Naive B cell (primary cell): ENCODE results near the gene BEAN1. TPM values are rescaled to one million over a fixed set of nuclear protein-coding genes. Genes with fewer than 3 reads are reported as not detected.
"Not testable (repeated sequence)": the region's sequence is repeated elsewhere in the genome, so short reads cannot be mapped to it uniquely, and the experiment has no call there.

Experiments used
- ATAC-seq, 2 donors: fragments of 150-1000 bp; cut with Tn5 transposase; 2 replicates each; pipeline ENCODE4 v1.10.0; 2021; ENCODE audit warnings: low read depth in 2 of 2, mild to moderate bottlenecking in 2 of 2, moderate library complexity in 2 of 2
- DNase-seq: peaks from one replicate; pipeline ENCODE4 v3.0.0; 2022
- H3K27ac Mint-ChIP-seq, 6 donors: one replicate each; pipeline ENCODE4 v1.8.0; 2020 to 2022; ENCODE audit warnings: mild to moderate bottlenecking in 6 of 6, mixed read lengths in 6 of 6, moderate library complexity in 5 of 6, inconsistent platforms in 2 of 6
- H3K27me3 Mint-ChIP-seq, 3 donors: one replicate each; pipeline ENCODE4 v1.8.0; 2021 to 2022; ENCODE audit warnings: mixed read lengths in 3 of 3, mild to moderate bottlenecking in 1 of 3
- H3K36me3 Mint-ChIP-seq, 2 donors: one replicate each; pipeline ENCODE4 v1.8.0; 2020 to 2022; ENCODE audit warnings: mixed read lengths in 2 of 2, inconsistent platforms in 1 of 2, mild to moderate bottlenecking in 1 of 2
- H3K4me1 Mint-ChIP-seq, 3 donors: one replicate each; pipeline ENCODE4 v1.8.0; 2020 to 2022; ENCODE audit warnings: mixed read lengths in 3 of 3, inconsistent platforms in 1 of 3, mild to moderate bottlenecking in 1 of 3, moderate library complexity in 1 of 3
- H3K4me3 Mint-ChIP-seq, 8 donors: one replicate each; pipeline ENCODE4 v1.8.0; 2020 to 2022; ENCODE audit warnings: mild to moderate bottlenecking in 8 of 8, mixed read lengths in 8 of 8, moderate library complexity in 8 of 8, inconsistent platforms in 2 of 8
- H3K9me3 Mint-ChIP-seq, 7 donors: one replicate each; pipeline ENCODE4 v1.8.0; 2020 to 2022; ENCODE audit warnings: mixed read lengths in 7 of 7, mild to moderate bottlenecking in 5 of 7, inconsistent platforms in 2 of 7, moderate library complexity in 1 of 7
- polyA plus RNA-seq, 6 donors: library from polyadenylated mRNA; unstranded; fragments of 300-500 nt; fragmentation: Illumina TruSeq; gene quantifications; one replicate each; pipeline ENCODE4 v1.2.3, GENCODE V29; 2021; ENCODE audit warnings: low read depth in 6 of 6

The BEAN1 gene
- polyA plus RNA-seq, 6 donors from 2014 or later: not detected

DNA sequence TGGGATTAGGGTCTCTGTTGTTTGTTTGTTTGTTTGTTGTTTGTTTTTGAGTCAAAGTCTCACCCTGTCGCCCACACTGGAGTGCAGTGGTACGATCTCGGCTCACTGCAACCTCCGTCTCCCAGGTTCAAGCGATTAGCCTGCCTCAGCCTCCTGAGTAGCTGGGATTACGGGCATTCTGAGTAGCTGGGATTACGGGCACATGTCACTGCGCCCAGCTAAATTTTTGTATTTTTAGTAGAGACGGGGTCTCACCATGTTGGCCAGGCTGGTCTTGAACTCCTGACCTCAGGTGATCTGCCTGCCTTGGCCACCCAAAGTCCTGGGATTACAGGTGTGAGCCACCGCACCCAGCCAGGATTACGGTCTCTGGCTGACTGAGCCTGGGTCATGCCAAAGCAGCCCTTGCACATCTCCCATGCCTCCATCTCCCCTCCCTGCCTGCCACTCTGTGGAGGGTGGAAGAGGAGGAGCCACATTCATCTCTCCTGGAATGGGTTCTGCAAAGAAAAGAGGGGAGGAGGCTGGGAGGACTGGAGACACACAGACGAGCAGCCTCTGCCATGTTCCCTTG is 59.2 kb downstream of the BEAN1 start:
- no peaks in the 10 kb centered on the region for H3K9me3 Mint-ChIP-seq
- no peak overlapping the region for H3K4me3 Mint-ChIP-seq
- H3K4me1 Mint-ChIP-seq: peaks cover 24 to 30% (median 25%) of the 10 kb centered on the region in 3 donors
- no peaks in the 10 kb centered on the region for H3K36me3 Mint-ChIP-seq
- H3K27me3 Mint-ChIP-seq: peaks cover 0 to 6% (median 5%) of the 10 kb centered on the region in 3 donors
- no peak overlapping the region for H3K27ac Mint-ChIP-seq
- ATAC-seq (no peak), DNase-seq (no peak)

DNA sequence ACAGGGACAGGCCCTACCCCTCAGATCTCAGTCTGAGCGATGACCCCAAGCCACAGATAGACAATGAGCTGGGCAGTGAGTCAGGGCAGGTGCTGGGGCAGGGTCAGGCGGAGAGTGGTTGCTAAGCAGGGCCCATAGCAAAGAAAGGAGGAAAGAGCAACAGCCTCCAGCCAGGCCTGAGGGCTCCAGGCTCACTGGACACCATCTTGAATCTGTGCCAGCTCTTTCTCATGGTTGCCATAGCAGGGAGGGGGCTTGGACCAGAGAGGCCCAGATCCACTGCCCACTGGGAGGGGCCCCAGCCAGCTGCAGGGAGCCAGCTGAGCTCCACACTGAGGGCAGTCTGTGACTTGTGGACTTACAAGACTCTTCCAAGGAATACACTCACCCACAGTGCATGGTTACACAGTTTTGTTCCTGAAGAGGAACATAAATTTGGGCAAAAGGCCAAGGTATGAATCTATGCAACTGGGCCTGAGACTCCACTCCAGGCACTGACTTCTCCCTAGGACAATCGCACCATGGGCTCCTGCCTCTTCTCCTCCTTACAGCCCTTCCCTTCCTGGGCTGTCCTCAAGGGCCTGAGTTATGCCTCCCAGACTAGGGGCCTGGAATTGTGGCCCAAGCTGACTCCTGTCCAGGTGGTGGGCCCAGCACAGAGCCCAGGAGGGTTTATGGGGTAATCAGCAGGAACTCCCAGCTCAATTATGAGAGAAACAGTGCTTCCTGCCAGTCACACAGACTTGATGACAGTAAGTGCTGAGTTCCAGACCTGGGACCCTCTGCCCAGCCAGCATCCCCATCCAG is 59.9 kb downstream of the BEAN1 start:
- Mint-ChIP-seq H3K4me3 (no peak overlapping the region), H3K27me3 (peaks cover 0 to 6% (median 5%) of the 10 kb centered on the region in 3 donors), H3K36me3 (no peaks in the 10 kb centered on the region), H3K9me3 (no peaks in the 10 kb centered on the region), H3K27ac (no peak overlapping the region), H3K4me1 (peaks cover 24 to 30% (median 26%) of the 10 kb centered on the region in 3 donors)
- no peak for DNase-seq
- ATAC-seq: no peak

DNA sequence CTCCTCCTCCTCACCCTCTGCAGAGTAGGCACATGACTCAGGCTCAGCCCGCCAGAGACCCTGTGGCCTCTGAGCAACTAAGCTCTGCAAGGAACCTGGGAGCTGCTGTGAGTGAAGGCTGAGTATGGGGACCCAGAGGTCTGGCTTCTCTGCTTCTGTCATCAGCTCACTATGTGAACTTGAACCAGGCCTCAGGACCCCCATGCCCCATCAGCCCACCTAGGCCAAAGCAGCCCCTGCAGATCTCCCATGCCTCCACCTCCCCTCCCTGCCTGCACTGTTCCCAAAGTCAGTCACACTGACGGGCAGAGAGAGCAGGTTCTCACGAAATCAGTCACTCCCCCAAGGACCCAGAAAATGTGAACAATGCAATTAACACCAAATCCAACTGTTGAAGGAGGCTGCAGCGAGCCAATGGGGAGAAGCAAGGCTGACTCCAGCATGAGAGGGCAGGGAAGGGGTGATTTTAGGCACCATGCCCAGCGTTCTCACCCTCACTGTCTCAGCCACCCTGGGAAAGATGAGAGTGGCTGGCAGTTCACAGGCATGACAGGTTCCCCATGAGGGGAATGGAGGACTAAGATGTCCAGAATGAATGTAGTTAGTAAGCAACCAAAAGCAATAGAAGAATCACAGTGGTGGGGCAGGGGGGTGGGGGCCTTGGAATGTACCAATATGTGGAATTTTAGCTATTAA is 60.6 kb downstream of the BEAN1 start:
- H3K36me3 Mint-ChIP-seq: no peaks in the 10 kb centered on the region
- H3K27me3 Mint-ChIP-seq: peaks cover 0 to 6% (median 5%) of the 10 kb centered on the region in 3 donors
- DNase-seq (no peak), ATAC-seq (no peak)
- H3K4me1 Mint-ChIP-seq: peaks cover 24 to 30% (median 26%) of the 10 kb centered on the region in 3 donors
- H3K9me3 Mint-ChIP-seq: no peaks in the 10 kb centered on the region
- H3K27ac Mint-ChIP-seq: no peak overlapping the region
- H3K4me3 Mint-ChIP-seq: no peak overlapping the region

DNA sequence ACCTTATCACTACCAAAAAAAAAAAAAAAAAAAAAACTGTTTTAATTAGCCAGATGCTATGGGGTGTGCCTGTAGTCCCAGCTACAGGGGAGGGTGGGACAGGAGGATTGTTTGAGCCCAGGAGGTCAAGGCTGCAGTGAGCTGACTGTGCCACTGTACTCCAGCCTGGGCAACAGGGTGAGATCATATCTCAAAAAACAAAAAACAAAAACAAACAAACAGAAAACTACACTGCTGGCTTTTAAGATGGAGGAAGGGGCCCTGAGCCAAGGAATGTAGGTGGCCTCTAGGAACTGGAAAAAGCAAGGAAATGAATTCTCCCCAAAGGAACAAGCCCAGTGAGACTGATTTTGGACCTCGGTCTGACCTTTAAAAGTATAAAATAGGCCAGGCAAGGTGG is 61.4 kb downstream of the BEAN1 start:
- no peak for ATAC-seq
- H3K27ac Mint-ChIP-seq: no peak overlapping the region
- no peak for DNase-seq
- H3K9me3 Mint-ChIP-seq: no peaks in the 10 kb centered on the region
- H3K4me3 Mint-ChIP-seq: no peak overlapping the region
- peaks cover 19 to 26% (median 19%) of the 10 kb centered on the region in 3 donors for H3K4me1 Mint-ChIP-seq
- peaks cover 0 to 6% (median 5%) of the 10 kb centered on the region in 3 donors for H3K27me3 Mint-ChIP-seq
- no peaks in the 10 kb centered on the region for H3K36me3 Mint-ChIP-seq

DNA sequence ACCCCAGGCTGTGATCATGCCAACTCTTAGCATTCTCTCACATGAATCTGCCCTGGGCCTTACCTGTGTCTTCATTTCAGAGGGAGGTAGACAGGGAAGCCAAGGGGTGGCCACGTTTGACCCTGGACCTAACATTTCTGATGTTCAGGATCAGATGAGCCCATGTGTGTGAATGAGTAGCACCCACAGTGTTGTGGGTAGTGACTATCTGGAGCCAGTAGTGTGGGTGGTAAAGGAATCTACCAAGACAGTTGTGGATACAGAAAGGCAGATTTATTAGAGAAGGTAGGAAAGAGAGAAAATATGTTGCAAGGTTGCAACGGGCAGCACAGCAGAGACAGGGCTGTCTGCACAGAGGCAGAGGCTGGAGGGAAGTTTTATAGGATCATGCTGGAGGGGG is 62.3 kb downstream of the BEAN1 start:
- peaks cover 0 to 6% (median 5%) of the 10 kb centered on the region in 3 donors for H3K27me3 Mint-ChIP-seq
- no peak for DNase-seq
- H3K4me3 Mint-ChIP-seq: no peak overlapping the region
- H3K9me3 Mint-ChIP-seq: no peaks in the 10 kb centered on the region
- no peaks in the 10 kb centered on the region for H3K36me3 Mint-ChIP-seq
- no peak for ATAC-seq
- H3K4me1 Mint-ChIP-seq: peaks cover 10 to 17% (median 11%) of the 10 kb centered on the region in 3 donors
- peak overlapping the region in 3 of 6 donors; percentile 1 to 93 (median 61) for H3K27ac Mint-ChIP-seq

DNA sequence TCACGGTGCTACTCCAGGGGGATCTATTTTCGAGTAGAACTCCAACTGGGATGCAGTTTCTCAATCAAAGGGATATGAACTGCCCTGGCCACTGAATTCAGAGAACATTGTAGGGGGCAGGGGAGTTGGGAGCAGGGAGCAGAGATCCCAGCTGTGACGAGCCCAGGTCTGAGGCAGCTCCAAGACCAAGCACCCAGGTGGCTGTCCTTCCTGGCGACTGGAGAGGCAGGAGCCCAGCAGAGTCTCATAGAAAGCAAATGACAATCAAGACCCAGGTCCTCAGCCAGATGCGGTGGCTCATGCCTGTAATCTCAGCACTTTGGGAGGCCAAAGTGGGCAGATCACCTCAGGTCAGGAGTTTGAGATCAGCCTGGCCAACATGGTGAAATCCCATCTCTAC is 62.7 kb downstream of the BEAN1 start:
- Mint-ChIP-seq H3K36me3 (no peaks in the 10 kb centered on the region), H3K9me3 (no peaks in the 10 kb centered on the region), H3K4me1 (peaks cover 9 to 14% (median 11%) of the 10 kb centered on the region in 3 donors), H3K27me3 (peaks cover 0 to 6% (median 5%) of the 10 kb centered on the region in 3 donors), H3K27ac (no peak overlapping the region), H3K4me3 (no peak overlapping the region)
- ATAC-seq: no peak
- DNase-seq: no peak

DNA sequence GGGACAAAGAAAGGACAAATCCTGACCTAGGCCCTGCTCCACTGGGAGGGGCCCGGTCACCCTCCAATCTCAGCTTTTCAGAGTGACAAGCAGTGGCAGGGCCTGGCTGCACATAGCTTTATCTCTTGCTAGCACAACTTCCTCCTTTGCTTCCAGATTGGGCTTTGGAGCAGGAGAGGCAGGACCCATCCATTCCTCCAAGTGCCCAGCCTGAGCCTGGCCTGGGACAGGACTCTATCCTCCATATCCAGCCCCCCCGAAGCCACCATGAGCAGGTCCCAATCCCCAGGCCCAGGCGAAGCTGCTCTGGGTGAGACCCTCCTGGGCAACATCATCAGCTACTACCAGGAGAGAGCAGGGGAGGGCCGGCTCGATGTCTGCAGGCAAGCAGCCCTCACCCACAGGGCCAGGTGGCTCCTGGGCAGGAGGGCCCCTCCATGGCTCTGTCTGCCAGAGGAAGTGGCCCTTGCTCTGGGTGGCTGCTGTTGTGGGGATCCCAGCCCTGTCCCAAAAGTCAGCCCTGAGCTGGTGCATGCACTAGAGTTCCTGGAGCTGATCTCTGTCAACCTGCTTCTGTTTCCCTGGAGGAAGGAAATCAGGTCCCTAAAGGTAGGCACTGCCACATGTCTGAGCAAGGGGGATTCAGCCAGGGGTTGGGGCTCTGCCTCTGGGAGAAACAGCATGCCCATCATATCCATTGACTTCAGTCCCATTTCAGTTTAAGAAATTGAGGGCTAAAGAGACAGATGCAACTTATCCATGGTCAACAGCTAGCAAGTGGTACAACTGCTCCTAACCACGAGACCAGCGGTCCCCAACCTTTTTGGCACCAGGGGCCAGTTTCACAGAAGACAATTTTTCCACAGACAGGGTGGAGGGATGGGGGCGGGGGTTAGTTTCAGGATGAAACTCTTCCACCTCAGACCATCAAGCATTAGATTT is 64.0 kb downstream of the BEAN1 start:
- Mint-ChIP-seq H3K36me3 (no peaks in the 10 kb centered on the region), H3K4me1 (peaks cover 10 to 14% (median 11%) of the 10 kb centered on the region in 3 donors), H3K9me3 (peaks cover 0 to 4% (median 0%) of the 10 kb centered on the region in 7 donors), H3K4me3 (peak overlapping the region in 1 of 8 donors; percentile 29), H3K27ac (peak overlapping the region in 1 of 6 donors; percentile 31), H3K27me3 (peaks cover 0 to 10% (median 8%) of the 10 kb centered on the region in 3 donors)
- DNase-seq: no peak
- ATAC-seq: no peak

DNA sequence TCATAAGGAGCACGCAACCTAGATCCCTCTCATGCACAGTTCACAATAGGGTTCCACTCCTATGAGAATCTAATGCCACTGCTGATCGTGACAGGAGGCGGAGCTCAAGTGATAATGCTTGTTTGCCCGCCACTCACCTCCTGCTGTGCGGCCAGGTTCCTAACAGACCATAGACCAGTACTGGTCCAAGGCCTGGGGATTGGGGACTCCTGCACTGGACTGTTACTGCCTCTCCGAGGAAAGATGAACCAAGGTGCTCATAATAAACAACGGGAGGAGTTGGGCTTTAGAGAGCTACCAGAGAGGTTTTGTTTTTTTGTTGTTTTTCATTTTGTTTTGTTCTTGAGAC is 64.6 kb downstream of the BEAN1 start:
- Mint-ChIP-seq H3K4me1 (peaks cover 10 to 14% (median 11%) of the 10 kb centered on the region in 3 donors), H3K27ac (no peak overlapping the region), H3K9me3 (peaks cover 0 to 4% (median 0%) of the 10 kb centered on the region in 7 donors), H3K4me3 (no peak overlapping the region), H3K36me3 (no peaks in the 10 kb centered on the region), H3K27me3 (peaks cover 0 to 12% (median 8%) of the 10 kb centered on the region in 3 donors)
- no peak for DNase-seq
- no peak for ATAC-seq

DNA sequence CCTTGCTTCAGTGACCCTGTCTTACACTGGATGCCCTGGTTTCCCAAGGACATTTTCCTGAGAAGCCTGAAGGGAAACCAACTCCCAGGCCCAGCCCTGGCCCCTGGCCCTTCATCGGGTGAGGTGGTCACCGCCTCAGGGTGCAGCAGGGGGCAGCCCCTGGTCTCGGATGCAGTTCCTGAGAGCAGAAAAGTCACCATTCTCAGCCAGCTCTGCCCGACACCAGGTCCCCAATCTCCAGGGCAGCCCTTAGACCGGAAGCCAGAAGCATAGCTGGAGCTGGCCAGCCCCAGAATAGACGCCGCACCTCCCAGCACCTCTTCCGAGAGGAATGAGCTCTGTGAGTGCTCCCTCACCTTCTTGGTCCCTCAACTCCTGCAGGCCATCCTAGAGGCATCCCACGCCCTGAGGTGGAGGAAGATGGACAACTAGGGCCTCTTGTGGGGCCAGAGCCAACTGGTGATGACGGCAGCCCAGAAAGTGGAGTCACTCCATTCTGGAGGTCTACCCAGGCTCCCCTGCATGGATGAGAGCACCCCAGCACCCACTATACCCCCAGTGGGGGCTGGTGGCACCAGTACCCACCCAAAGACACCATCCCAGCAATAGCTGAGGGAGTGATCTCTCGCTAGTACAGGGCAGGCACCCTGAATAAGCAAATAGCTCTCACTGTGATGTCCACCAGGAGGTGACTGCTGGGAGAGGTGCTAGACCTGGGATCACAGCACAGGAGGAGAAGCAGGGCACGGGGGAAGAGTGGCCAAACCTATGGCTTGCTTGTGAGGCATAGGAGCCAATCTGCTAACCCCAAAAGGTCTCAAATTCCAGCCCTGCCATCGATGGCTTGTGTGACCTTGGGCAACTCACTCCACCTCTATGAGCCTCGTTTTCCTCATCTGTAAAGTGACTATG is 66.7 kb downstream of the BEAN1 start:
- no peak for ATAC-seq
- Mint-ChIP-seq H3K36me3 (no peaks in the 10 kb centered on the region), H3K27me3 (peaks cover 0 to 12% (median 8%) of the 10 kb centered on the region in 3 donors), H3K4me1 (peaks cover 11 to 14% (median 14%) of the 10 kb centered on the region in 3 donors), H3K4me3 (no peak overlapping the region), H3K9me3 (peaks cover 0 to 7% (median 0%) of the 10 kb centered on the region in 7 donors), H3K27ac (peak overlapping the region in 1 of 6 donors; percentile 54)
- DNase-seq: no peak

DNA sequence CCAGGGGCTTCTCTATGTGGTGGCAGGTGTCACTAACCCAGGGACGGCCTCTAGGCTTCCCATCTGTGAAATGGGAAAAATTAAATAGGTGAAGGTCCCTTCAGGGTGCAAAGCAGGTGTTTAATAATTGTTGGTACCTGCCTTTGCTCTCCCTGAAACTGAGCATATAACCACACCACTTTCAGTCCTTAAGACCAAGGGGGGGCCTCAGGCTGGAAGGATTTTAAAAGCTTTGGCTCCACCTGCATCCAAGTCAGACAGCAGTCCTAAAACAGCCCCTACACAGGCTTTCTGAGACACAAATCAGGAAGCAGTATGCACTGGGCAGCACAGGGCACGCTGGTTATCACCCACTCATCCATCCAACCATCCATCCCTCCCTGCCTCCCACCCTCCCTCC is 67.8 kb downstream of the BEAN1 start:
- H3K36me3 Mint-ChIP-seq: no peaks in the 10 kb centered on the region
- H3K27ac Mint-ChIP-seq: no peak overlapping the region
- peaks cover 0 to 12% (median 8%) of the 10 kb centered on the region in 3 donors for H3K27me3 Mint-ChIP-seq
- peaks cover 0 to 7% (median under 1%) of the 10 kb centered on the region in 7 donors for H3K9me3 Mint-ChIP-seq
- no peak for ATAC-seq
- H3K4me1 Mint-ChIP-seq: peaks cover 9 to 20% (median 12%) of the 10 kb centered on the region in 3 donors
- DNase-seq: no peak
- no peak overlapping the region for H3K4me3 Mint-ChIP-seq

DNA sequence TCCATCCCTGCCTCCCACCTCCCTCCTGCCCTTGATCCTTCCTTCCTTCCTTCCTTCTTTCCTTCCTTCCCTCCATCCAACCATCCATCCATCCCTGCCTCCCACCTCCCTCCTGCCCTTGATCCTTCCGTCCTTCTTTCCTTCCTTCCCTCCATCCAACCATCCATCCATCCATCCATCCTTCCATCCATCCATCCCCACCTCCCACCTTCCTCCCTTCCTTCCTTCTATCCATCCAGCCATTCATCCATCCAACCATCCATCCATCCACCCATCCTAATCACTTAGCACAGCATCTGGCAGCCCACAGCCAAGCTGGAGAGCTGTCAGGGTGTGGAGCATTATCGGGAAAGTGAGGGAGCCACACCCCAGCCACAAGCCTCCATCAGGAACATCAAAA is 68.3 kb downstream of the BEAN1 start:
- DNase-seq (no peak), ATAC-seq (no peak)
- Mint-ChIP-seq H3K9me3 (peaks cover 0 to 7% (median 3%) of the 10 kb centered on the region in 7 donors), H3K4me1 (peaks cover 8 to 22% (median 14%) of the 10 kb centered on the region in 3 donors), H3K4me3 (no peak overlapping the region), H3K27me3 (peaks cover 0 to 12% (median 8%) of the 10 kb centered on the region in 3 donors), H3K36me3 (no peaks in the 10 kb centered on the region), H3K27ac (no peak overlapping the region)

DNA sequence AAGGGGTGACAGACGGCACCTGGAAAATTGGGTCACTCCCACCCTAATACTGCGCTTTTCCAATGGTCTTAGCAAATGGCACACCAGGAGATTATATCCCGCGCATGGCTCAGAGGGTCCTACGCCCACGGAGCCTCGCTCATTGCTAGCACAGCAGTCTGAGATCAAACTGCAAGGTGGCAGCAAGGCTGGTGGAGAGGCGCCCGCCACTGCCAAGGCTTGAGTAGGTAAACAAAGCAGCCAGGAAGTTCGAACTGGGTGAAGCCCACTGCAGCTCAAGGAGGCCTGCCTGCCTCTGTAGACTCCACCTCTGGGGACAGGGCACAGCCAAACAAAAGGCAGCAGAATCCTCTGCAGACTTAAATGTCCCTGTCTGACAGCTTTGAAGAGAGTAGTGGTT is 69.1 kb downstream of the BEAN1 start:
- ATAC-seq, DNase-seq, H3K4me3 Mint-ChIP-seq, H3K9me3 Mint-ChIP-seq, H3K27ac Mint-ChIP-seq, H3K36me3 Mint-ChIP-seq: not testable (repeated sequence)
- peaks cover 5 to 14% (median 6%) of the 10 kb centered on the region in 3 donors for H3K4me1 Mint-ChIP-seq
- peaks cover 0 to 12% (median 8%) of the 10 kb centered on the region in 3 donors for H3K27me3 Mint-ChIP-seq
